ENCODE measurements around the gene DOK7.
A peak's percentile ranks its signal among the peaks of the same experiment; 100 is the strongest.

DOK7 gene

DNA sequence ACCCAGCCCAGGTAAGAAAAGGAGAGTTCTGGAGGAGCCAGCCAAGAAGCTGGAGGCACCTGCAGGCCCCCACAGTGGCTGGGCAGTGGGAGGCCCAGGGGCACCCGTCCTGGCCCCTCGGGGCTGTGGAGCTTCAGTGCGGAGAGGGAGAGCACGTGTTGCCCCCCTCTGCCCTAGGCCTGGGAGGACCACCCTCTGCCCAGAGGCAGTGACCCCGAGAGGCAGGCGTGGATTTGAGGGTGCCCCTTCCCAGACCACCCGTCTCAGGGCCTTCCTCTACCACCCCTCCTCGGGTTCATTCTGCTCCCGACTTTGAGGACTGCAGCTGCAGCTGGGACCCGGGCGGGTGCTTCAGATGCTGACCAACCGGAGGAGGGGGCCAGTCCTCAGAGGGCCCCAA is 33.5 kb upstream of the DOK7 start:
- Histone ChIP-seq H3K4me2 (ENCODE audit: low read length) (no peak overlapping the region), H3K9me3 (replicated peaks; ENCODE audit: low read length) (no peaks in the 10 kb centered on the region), H3K9ac (ENCODE audit: low read depth, low read length) (no peak overlapping the region), H3K4me1 (ENCODE audit: control insufficient read depth, insufficient read depth, low read length) (no peaks in the 10 kb centered on the region), H3K36me3 (ENCODE audit: insufficient read depth, low read length) (peaks cover 10% of the 10 kb centered on the region), H3K27me3 (ENCODE audit: control insufficient read depth, insufficient read depth, low read length) (no peaks in the 10 kb centered on the region), H3K4me3 (ENCODE audit: low read length) (no peak overlapping the region)

DNA sequence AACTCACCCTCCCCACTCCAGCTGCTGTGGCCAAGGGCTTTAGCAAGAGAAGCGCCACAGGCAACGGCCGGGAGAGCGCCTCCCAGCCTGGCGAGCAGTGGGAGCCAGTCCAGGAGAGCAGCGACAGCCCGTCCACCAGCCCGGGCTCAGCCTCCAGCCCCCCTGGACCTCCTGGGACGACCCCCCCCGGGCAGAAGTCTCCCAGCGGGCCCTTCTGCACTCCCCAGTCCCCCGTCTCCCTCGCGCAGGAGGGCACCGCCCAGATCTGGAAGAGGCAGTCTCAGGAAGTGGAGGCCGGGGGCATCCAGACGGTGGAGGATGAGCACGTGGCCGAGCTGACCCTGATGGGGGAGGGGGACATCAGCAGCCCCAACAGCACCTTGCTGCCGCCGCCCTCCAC is 32.6 kb upstream of the DOK7 start:
- H3K4me3 ChIP-seq (ENCODE audit: low read length): no peak overlapping the region
- no peak overlapping the region for H3K9ac ChIP-seq (ENCODE audit: low read depth, low read length)
- H3K36me3 ChIP-seq (ENCODE audit: insufficient read depth, low read length): peaks cover 10% of the 10 kb centered on the region
- H3K4me2 ChIP-seq (ENCODE audit: low read length): no peak overlapping the region
- H3K4me1 ChIP-seq (ENCODE audit: control insufficient read depth, insufficient read depth, low read length): no peaks in the 10 kb centered on the region
- no peaks in the 10 kb centered on the region for H3K9me3 ChIP-seq (replicated peaks; ENCODE audit: low read length)
- H3K27me3 ChIP-seq (ENCODE audit: control insufficient read depth, insufficient read depth, low read length): no peaks in the 10 kb centered on the region

DNA sequence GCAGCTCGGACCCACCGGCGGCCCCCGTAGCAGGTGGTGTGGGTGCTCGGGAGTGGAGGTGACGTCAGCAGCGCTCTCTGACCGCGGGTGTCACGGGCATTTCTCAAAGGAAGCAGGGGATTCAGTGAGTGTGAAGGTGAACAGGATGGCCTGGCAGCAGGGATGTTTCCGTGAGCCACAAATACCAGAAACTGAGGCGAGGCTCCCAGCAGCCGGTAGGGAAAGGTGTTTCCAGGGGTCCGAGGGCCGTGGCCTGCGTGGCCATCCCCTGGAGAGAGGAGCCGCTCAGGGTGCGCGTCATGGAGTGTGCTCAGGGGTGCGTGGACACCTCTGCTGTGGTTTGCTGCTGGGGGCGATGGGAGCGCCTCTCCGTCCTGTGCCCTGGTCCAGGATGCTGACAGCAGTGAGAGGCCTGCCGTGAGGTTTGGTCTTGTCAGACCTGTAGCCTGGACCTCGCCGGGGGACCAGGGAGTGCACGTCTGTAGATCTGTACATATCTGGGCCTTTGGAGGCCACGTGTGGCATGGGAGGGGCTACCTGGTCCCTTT is 31.6 kb upstream of the DOK7 start:
- Histone ChIP-seq H3K4me1 (ENCODE audit: control insufficient read depth, insufficient read depth, low read length) (peaks cover 4% of the 10 kb centered on the region), H3K36me3 (ENCODE audit: insufficient read depth, low read length) (peaks cover 10% of the 10 kb centered on the region), H3K4me2 (ENCODE audit: low read length) (no peak overlapping the region), H3K27me3 (ENCODE audit: control insufficient read depth, insufficient read depth, low read length) (no peaks in the 10 kb centered on the region), H3K4me3 (ENCODE audit: low read length) (no peak overlapping the region), H3K9me3 (replicated peaks; ENCODE audit: low read length) (no peaks in the 10 kb centered on the region), H3K9ac (ENCODE audit: low read depth, low read length) (no peak overlapping the region)

DNA sequence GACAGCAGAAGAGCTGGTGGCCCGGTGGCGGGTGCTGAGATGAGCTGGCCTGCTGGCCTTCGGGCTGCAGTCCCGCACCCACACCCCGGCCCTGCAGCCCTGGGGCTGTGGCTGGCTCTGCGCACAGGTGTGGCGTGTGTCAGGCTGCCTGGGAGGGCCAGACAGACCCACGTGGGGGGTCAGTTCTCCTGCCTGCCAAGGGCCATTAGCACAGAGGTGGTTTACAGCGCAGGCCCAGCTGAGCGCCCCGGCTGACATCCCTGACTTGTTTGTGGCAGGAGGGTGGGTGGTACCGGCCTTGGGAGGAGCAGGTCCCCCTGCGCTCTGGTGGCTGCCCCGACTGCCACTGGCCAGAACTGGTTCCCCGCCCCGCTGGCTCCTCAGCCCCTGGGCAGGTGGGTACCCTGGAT is 30.7 kb upstream of the DOK7 start:
- no peak overlapping the region for H3K9ac ChIP-seq (ENCODE audit: low read depth, low read length)
- peaks cover 13% of the 10 kb centered on the region for H3K4me1 ChIP-seq (ENCODE audit: control insufficient read depth, insufficient read depth, low read length)
- peaks cover 10% of the 10 kb centered on the region for H3K36me3 ChIP-seq (ENCODE audit: insufficient read depth, low read length)
- no peak overlapping the region for H3K4me2 ChIP-seq (ENCODE audit: low read length)
- no peak overlapping the region for H3K4me3 ChIP-seq (ENCODE audit: low read length)
- no peaks in the 10 kb centered on the region for H3K27me3 ChIP-seq (ENCODE audit: control insufficient read depth, insufficient read depth, low read length)
- no peaks in the 10 kb centered on the region for H3K9me3 ChIP-seq (replicated peaks; ENCODE audit: low read length)

DNA sequence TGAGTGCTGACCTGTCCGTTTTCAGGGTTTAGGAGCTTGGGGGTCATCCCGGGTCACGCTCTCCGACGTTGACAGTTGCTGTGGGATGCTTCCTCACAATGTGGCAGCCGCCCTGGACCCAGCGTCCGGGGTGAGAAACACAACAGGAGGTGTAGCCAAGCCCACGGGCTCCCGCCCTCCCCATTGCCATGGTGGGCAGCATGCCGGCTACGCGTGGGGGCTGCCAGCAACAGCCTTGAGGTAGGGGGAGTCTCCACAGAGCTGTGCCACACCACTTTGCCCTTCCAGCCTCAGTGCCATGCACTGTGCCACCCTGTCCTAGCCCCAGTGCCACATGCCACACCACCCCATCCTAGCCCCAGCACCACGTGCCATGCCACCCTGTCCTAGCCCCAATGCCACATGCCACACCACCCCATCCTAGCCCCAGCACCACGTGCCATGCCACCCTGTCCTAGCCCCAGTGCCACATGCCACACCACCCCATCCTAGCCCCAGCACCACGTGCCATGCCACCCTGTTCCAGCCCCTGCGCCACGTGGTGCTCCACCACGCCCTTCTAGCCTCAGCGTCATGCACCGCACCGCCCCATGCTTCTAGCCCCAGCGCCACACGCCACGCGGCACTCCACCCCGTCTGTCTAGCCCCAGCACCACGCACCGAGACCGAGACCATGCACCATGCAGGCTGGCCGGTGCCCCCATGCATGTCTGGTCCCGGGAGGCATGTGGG is 29.8 kb upstream of the DOK7 start:
- no peak overlapping the region for H3K4me2 ChIP-seq (ENCODE audit: low read length)
- no peaks in the 10 kb centered on the region for H3K9me3 ChIP-seq (replicated peaks; ENCODE audit: low read length)
- H3K27me3 ChIP-seq (ENCODE audit: control insufficient read depth, insufficient read depth, low read length): no peaks in the 10 kb centered on the region
- H3K9ac ChIP-seq (ENCODE audit: low read depth, low read length): no peak overlapping the region
- peaks cover 10% of the 10 kb centered on the region for H3K36me3 ChIP-seq (ENCODE audit: insufficient read depth, low read length)
- H3K4me3 ChIP-seq (ENCODE audit: low read length): no peak overlapping the region
- peaks cover 16% of the 10 kb centered on the region for H3K4me1 ChIP-seq (ENCODE audit: control insufficient read depth, insufficient read depth, low read length)

DNA sequence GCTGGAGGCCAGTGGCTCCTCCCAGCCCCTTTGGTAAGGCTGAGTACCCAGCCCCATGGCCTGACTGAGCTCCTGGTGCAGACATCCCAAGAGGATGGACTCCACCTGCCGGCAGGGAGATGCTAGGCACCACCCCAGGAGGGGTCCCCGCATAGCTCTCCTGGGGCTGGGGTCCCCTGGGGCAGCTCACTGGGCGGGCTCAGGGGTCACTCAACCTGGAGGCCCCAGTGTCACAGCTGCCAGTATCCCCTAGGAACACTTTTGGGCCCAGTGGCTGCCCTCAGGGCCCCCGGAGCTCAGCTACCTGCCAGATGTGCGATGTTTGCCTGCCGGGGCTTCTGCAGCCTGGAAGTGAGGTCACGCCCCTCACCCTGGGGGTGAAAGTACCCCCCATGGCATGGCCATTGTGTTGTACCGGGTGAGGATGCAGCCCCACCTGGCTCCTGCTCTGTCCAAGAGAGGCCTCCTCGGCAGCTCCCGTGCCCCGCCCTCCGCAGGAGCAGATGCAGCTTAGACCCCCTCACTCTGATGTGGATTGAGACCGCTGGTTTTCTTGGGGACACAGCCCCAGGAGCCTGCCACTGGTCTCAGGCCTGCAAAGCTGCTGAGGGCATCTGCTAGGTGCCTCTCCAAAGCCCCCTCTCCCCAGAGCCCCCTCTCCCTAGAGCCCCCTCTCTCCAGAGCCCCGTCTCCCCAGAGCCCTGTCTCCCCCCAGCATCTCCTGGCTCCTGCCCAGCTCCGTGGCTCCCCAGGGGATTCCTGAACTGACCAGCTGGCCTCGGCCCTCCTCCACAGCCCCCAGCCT is 28.0 kb upstream of the DOK7 start:
- Histone ChIP-seq H3K4me2 (ENCODE audit: low read length) (no peak overlapping the region), H3K4me1 (ENCODE audit: control insufficient read depth, insufficient read depth, low read length) (peaks cover 16% of the 10 kb centered on the region), H3K36me3 (ENCODE audit: insufficient read depth, low read length) (no peaks in the 10 kb centered on the region), H3K27me3 (ENCODE audit: control insufficient read depth, insufficient read depth, low read length) (no peaks in the 10 kb centered on the region), H3K9me3 (replicated peaks; ENCODE audit: low read length) (no peaks in the 10 kb centered on the region), H3K4me3 (ENCODE audit: low read length) (no peak overlapping the region), H3K9ac (ENCODE audit: low read depth, low read length) (no peak overlapping the region)

DNA sequence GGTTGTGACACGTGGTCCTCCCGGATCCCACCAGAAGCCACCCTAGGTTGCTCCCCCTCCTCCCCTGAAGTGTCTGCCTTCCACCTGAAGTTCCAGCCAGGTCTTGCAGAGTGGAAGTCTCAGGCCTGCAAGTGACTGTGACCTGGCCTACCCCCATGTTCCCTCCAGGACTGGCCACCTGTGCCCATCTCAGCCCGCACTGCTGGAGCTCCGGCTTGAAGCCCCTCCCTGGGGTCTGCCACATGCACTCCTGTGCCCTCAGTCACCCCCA is 27.5 kb upstream of the DOK7 start:
- Histone ChIP-seq H3K9me3 (replicated peaks; ENCODE audit: low read length) (no peaks in the 10 kb centered on the region), H3K4me3 (ENCODE audit: low read length) (no peak overlapping the region), H3K9ac (ENCODE audit: low read depth, low read length) (no peak overlapping the region), H3K27me3 (ENCODE audit: control insufficient read depth, insufficient read depth, low read length) (no peaks in the 10 kb centered on the region), H3K36me3 (ENCODE audit: insufficient read depth, low read length) (no peaks in the 10 kb centered on the region), H3K4me2 (ENCODE audit: low read length) (no peak overlapping the region), H3K4me1 (ENCODE audit: control insufficient read depth, insufficient read depth, low read length) (peaks cover 16% of the 10 kb centered on the region)

DNA sequence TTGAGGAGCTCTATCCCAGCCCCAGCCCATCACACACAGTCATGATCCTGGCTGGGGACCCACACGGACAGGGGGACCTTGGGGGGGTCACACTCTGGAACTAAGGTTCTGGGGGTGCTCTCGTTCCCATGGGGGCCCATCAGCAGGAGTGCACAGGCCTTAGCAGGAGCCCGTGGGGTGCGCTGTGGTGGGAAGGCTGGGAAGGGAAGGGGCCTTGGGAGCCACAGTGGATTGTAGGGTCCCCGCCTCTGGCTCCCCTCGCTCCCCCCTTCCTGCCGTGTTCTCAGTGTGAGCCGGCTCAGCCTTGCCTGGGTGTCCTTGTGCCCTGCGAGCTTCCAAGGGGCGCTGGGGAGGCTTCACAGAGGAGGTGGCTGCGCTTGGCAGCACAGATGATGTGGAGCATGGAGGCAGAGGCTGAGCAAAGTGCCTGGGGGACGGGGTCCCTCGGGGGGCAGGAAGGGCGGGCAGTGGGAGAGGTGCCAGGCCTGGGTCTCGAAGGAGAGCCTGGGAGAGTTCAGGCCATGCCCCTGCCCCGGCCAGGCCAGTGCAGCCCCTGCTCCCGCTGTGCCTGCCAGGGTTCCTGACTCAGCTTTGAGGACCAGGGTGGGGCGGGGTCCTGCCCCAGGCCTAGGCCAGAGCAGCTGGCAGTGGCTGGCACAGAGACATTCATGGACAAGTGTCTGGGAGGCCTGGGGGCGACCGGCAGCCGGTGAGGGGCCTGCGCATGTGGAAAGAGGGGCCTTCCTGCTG is 26.9 kb upstream of the DOK7 start:
- Histone ChIP-seq H3K4me1 (ENCODE audit: control insufficient read depth, insufficient read depth, low read length) (peaks cover 16% of the 10 kb centered on the region), H3K4me3 (ENCODE audit: low read length) (no peak overlapping the region), H3K36me3 (ENCODE audit: insufficient read depth, low read length) (no peaks in the 10 kb centered on the region), H3K4me2 (ENCODE audit: low read length) (no peak overlapping the region), H3K9ac (ENCODE audit: low read depth, low read length) (peak overlapping the region; percentile 62), H3K27me3 (ENCODE audit: control insufficient read depth, insufficient read depth, low read length) (no peaks in the 10 kb centered on the region), H3K9me3 (replicated peaks; ENCODE audit: low read length) (no peaks in the 10 kb centered on the region)

DNA sequence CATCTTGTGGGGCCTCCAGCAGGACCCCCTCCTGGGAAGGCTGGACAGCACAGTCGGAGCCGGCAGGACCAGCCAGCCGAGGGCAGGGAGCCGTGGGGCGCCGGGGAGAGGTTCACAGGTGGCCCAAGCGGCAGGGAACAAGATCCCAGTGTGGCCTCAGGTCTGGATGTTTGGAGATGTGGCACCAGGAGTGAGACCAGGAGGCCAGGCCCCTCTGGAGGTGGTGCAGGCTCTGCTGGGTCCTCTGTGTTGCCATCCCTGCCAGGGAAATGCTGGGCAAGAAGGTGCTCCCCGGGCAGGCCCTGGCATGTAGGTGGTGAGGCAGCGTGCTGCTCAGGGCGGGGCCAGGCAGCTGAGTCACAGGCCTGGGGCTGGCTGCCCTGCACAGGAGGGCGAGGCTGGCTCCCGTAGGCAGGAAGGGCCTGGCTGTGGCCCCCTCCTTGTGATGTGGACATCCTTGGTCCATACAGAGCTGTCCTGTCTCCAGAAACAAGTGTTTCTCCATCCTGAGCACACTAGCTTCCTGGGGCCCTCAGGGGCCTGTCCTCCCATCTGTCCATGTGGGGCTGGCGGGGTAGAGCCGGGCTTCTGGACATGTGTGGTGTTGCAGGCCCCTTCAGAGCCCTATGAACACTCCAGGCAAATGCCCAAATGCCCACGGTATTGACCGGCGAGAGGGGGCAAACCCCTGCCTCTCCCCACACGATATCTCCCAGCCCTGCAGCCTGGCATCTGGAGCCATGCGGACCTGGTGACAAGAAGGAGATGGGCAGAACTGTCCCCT is 26.1 kb upstream of the DOK7 start:
- peak overlapping the region; percentile 41 for H3K4me2 ChIP-seq (ENCODE audit: low read length)
- peak overlapping the region; percentile 62 for H3K9ac ChIP-seq (ENCODE audit: low read depth, low read length)
- peak overlapping the region; percentile 19 for H3K4me3 ChIP-seq (ENCODE audit: low read length)
- peaks cover 16% of the 10 kb centered on the region for H3K4me1 ChIP-seq (ENCODE audit: control insufficient read depth, insufficient read depth, low read length)
- no peaks in the 10 kb centered on the region for H3K9me3 ChIP-seq (replicated peaks; ENCODE audit: low read length)
- no peaks in the 10 kb centered on the region for H3K36me3 ChIP-seq (ENCODE audit: insufficient read depth, low read length)
- no peaks in the 10 kb centered on the region for H3K27me3 ChIP-seq (ENCODE audit: control insufficient read depth, insufficient read depth, low read length)

DNA sequence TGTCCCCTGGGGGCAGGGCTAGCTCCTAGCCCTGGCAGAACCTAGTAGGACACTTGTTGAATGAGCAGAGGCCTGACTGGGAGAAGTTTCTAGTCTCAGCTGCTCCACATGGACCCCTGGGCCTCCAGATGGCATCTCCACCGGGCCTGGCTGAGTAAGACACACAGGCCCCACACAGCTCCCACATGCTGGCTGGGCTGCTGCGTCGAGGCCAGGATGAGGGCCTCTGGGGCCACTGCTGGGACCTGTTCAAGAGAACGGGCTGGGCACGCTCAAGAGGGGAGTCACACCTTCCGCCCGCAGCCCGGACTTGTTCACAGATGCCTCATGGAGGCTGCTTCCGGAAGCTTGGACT is 25.5 kb upstream of the DOK7 start:
- Histone ChIP-seq H3K4me3 (ENCODE audit: low read length) (no peak overlapping the region), H3K36me3 (ENCODE audit: insufficient read depth, low read length) (no peaks in the 10 kb centered on the region), H3K27me3 (ENCODE audit: control insufficient read depth, insufficient read depth, low read length) (no peaks in the 10 kb centered on the region), H3K9ac (ENCODE audit: low read depth, low read length) (peak overlapping the region; percentile 62), H3K4me2 (ENCODE audit: low read length) (no peak overlapping the region), H3K4me1 (ENCODE audit: control insufficient read depth, insufficient read depth, low read length) (peaks cover 16% of the 10 kb centered on the region), H3K9me3 (replicated peaks; ENCODE audit: low read length) (no peaks in the 10 kb centered on the region)

All from skeletal muscle satellite cell (primary cell).